ENCODE results near the gene NFE2. TPM values are rescaled to one million over a fixed set of nuclear protein-coding genes. Genes with fewer than 3 reads are reported as not detected.
"Not testable (repeated sequence)": the region's sequence is repeated elsewhere in the genome, so short reads cannot be mapped to it uniquely, and the experiment has no call there.

The NFE2 gene
- total RNA-seq, 2 donors from 2014 or later = 0.19 TPM; not detected in 1

GRCh38 chr12:54328595-54329337 lies 28.0 kb upstream of the NFE2 start:
- ATAC-seq (replicated peaks in 1 of 2) = no peak
- Mint-ChIP-seq H3K36me3 (ENCODE audit: insufficient read depth in 2 of 2) (peaks cover 0 to 4% of the 10 kb centered on the region in 2 donors), H3K4me3 (peak overlapping the region in 1 of 2 donors; percentile 58), H3K4me1 (ENCODE audit: low read depth) (peaks cover 66% of the 10 kb centered on the region), H3K27me3 (ENCODE audit: low read depth) (no peaks in the 10 kb centered on the region), H3K9me3 (no peaks in the 10 kb centered on the region), H3K27ac (peak overlapping the region; percentile 93)
- no peak for DNase-seq

DNA sequence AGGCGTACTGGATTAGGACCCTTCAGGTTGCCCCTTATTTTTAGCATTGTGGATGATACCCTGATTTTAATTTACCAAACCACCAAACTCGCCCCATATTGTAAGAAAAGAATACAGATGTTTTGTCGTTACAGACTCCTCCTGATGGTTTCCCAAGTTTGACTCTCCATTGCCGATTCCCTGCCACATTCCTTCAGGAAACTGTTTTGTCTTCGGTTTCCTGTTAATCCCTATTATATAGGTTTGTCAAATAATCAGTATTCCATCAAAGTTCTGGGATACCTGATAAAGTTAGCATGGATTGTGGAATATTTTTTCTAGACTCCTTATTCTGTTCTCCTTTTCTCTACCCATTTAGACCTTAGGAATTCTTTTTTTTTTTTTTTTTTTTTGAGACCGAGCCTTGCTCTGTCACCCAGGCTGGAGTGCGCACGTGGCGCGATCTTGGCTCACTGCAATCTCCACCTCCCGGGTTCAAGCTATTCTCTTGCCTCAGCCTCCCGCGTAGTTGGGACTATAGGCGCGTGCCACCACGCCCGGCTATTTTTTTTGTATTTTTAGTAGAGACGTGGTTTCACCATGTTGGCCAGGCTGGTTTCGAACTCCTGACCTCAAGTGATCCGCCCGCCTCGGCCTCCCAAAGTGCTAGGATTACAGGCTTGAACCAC lies 24.8 kb upstream of the NFE2 start:
- not testable (repeated sequence) for H3K9me3 Mint-ChIP-seq
- Mint-ChIP-seq H3K4me1 (ENCODE audit: low read depth) (peaks cover 54% of the 10 kb centered on the region), H3K4me3 (peak overlapping the region; percentile 91 to 94)

GRCh38 chr12:54324617-54325441 lies 24.0 kb upstream of the NFE2 start, which contains the start of gene COPZ1:
TSS of gene COPZ1 (plus strand) at chr12:54325131. CDS start at chr12:54325164, 33 bp downstream.
- peak; percentile 98 to 99 for ATAC-seq (replicated peaks in 1 of 2)
- Mint-ChIP-seq H3K27me3 (ENCODE audit: low read depth) (no peaks in the 10 kb centered on the region), H3K36me3 (ENCODE audit: insufficient read depth in 2 of 2) (peaks cover 0 to 3% of the 10 kb centered on the region in 2 donors), H3K4me1 (ENCODE audit: low read depth) (peaks cover 47% of the 10 kb centered on the region), H3K9me3 (no peaks in the 10 kb centered on the region), H3K4me3 (peak within 1 kb of the TSS; percentile 91 to 94), H3K27ac (peak within 1 kb of the TSS; percentile 95)
- DNase-seq = peak; percentile 89 to 93

More for the DNA sequence above, 24.8 kb upstream of the NFE2 start:
- not testable (repeated sequence) for H3K27me3 Mint-ChIP-seq (ENCODE audit: low read depth); H3K36me3 Mint-ChIP-seq (ENCODE audit: insufficient read depth in 2 of 2); ATAC-seq (replicated peaks in 1 of 2); DNase-seq
- peak overlapping the region; percentile 95 for H3K27ac Mint-ChIP-seq

- H3K4me3 Mint-ChIP-seq = no peak overlapping the region
- no peak for ATAC-seq (replicated peaks in 1 of 2)
- no peak for DNase-seq
- no peaks in the 10 kb centered on the region for H3K27me3 Mint-ChIP-seq (ENCODE audit: low read depth)
- H3K36me3 Mint-ChIP-seq (ENCODE audit: insufficient read depth in 2 of 2) = peaks cover 0 to 3% of the 10 kb centered on the region in 2 donors
- no peaks in the 10 kb centered on the region for H3K9me3 Mint-ChIP-seq
- H3K4me1 Mint-ChIP-seq (ENCODE audit: low read depth) = peaks cover 20% of the 10 kb centered on the region
- no peak overlapping the region for H3K27ac Mint-ChIP-seq
Observed at GRCh38 chr12:54321363-54321762, 20.5 kb upstream of the NFE2 start.

- not testable (repeated sequence) for H3K4me1 Mint-ChIP-seq (ENCODE audit: low read depth); H3K27ac Mint-ChIP-seq; H3K4me3 Mint-ChIP-seq; H3K9me3 Mint-ChIP-seq; H3K36me3 Mint-ChIP-seq (ENCODE audit: insufficient read depth in 2 of 2); DNase-seq; H3K27me3 Mint-ChIP-seq (ENCODE audit: low read depth); ATAC-seq (replicated peaks in 1 of 2)
Observed at GRCh38 chr12:54312309-54312708, 11.5 kb upstream of the NFE2 start.

GRCh38 chr12:54311051-54311450 lies 10.2 kb upstream of the NFE2 start:
- H3K36me3 Mint-ChIP-seq (ENCODE audit: insufficient read depth in 2 of 2) = no peaks in the 10 kb centered on the region
- H3K4me3 Mint-ChIP-seq = no peak overlapping the region
- DNase-seq (no peak), ATAC-seq (replicated peaks in 1 of 2) (no peak)
- H3K9me3 Mint-ChIP-seq = no peaks in the 10 kb centered on the region
- peaks cover 4% of the 10 kb centered on the region for H3K27me3 Mint-ChIP-seq (ENCODE audit: low read depth)
- no peak overlapping the region for H3K27ac Mint-ChIP-seq
- H3K4me1 Mint-ChIP-seq (ENCODE audit: low read depth) = peaks cover 12% of the 10 kb centered on the region

DNA sequence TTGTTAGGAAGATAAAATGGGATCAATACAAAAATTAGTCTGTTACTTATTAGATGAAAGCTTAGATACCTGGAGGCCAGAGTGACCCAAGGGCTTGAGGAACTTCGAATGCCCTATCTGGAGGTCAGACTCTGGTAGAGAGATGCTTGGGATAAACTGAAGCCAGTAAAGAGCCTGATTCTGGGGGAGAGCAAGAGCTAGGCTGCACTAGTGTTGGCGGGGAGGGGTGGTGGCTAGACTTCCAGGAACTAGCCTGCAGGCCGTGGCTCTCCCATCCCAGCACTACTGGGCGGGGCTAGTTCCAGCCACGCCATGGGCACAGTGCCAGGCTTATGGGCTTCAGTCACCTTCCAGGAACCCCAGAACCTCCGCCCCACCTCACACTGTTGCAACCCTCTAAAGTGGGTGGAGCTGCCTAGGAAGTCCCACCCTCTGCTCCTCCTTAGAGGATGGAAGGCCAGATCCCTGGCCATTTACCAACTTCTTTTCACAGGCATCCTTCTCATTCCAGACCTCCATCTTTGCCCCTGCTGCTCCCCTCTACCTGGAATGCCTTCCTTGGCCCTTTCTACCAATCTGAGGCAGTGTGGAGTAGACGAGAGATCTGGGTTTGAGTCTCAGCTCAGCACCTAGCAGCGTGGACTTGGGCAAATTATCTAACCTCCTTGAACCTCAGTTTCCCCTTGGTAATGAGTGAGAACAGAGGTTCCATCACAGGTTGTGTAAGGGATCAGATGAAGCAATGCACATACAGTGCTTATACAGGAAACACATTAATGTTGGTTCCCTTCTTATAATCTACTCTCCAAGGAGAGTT lies 6.3 kb upstream of the NFE2 start:
- Mint-ChIP-seq H3K36me3 (ENCODE audit: insufficient read depth in 2 of 2) (no peaks in the 10 kb centered on the region), H3K4me1 (ENCODE audit: low read depth) (peaks cover 12% of the 10 kb centered on the region), H3K9me3 (no peaks in the 10 kb centered on the region), H3K27ac (no peak overlapping the region), H3K27me3 (ENCODE audit: low read depth) (peaks cover 32% of the 10 kb centered on the region), H3K4me3 (no peak overlapping the region)
- ATAC-seq (replicated peaks in 1 of 2) = peak; percentile 41 to 83
- DNase-seq = peak in 1 of 2 donors; percentile 34

DNA sequence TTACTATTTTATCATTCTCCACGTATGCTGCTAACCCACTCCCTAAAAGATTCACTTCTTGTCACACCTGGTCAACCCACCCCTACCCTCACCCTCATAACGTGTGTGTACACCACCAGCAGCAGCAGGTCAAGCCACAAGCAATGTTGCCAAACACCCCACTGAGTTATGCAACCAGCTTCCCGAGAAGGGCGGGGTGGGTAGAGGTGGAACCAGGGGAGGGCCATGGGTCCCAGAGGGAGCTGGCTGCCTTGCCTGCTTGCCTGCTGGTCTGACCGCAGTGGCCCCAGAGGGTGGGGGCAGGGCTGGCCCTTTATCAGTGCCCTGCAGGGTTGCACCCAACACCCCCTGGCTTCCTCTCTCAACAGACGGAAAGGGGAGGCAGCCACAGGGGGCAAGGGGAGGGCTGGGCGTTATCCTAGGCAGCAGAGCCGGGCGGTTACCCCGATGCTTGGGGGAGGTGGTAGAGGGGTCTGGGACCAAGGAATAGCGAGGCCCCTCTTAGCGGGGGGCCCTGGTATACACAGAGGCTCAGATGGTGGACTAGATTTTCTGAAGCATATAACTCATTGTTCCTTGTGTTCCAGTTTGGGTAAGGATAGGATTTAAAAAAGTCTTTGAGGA lies 3.5 kb upstream of the NFE2 start:
- ATAC-seq (replicated peaks in 1 of 2) = peak in 1 of 2 donors; percentile 26
- no peak overlapping the region for H3K27ac Mint-ChIP-seq
- H3K9me3 Mint-ChIP-seq = no peaks in the 10 kb centered on the region
- no peaks in the 10 kb centered on the region for H3K36me3 Mint-ChIP-seq (ENCODE audit: insufficient read depth in 2 of 2)
- DNase-seq = no peak
- no peak overlapping the region for H3K4me3 Mint-ChIP-seq
- H3K4me1 Mint-ChIP-seq (ENCODE audit: low read depth) = peaks cover 26% of the 10 kb centered on the region
- peaks cover 53% of the 10 kb centered on the region for H3K27me3 Mint-ChIP-seq (ENCODE audit: low read depth)

DNA sequence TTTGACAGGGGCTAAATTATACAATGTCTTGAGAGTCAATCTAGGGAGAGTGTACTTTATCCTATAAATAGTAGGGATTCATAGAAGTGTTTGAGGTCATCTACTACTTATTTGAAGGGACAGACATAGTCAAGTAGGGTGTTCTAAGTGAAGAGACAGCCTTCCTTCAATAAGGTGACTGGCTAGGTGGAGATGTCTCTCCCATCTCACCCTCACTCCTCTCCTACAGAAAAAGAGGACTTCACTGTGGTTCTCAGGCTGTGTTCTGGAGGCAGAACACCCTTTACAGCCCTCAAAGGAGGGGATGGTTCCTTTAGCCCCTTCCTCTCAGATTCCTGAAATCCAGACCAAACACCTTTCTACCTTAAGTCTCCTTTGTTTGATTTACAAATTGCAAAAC lies 2.8 kb upstream of the NFE2 start:
- H3K27ac Mint-ChIP-seq = no peak overlapping the region
- H3K4me1 Mint-ChIP-seq (ENCODE audit: low read depth) = peaks cover 26% of the 10 kb centered on the region
- H3K27me3 Mint-ChIP-seq (ENCODE audit: low read depth) = peaks cover 60% of the 10 kb centered on the region
- H3K4me3 Mint-ChIP-seq = no peak overlapping the region
- DNase-seq (no peak), ATAC-seq (replicated peaks in 1 of 2) (no peak)
- no peaks in the 10 kb centered on the region for H3K36me3 Mint-ChIP-seq (ENCODE audit: insufficient read depth in 2 of 2)
- H3K9me3 Mint-ChIP-seq = no peaks in the 10 kb centered on the region

- Mint-ChIP-seq H3K4me3 (no peak overlapping the region), H3K9me3 (no peaks in the 10 kb centered on the region), H3K27me3 (ENCODE audit: low read depth) (peaks cover 68% of the 10 kb centered on the region), H3K36me3 (ENCODE audit: insufficient read depth in 2 of 2) (no peaks in the 10 kb centered on the region), H3K4me1 (ENCODE audit: low read depth) (peaks cover 21% of the 10 kb centered on the region), H3K27ac (no peak overlapping the region)
- ATAC-seq (replicated peaks in 1 of 2) (no peak), DNase-seq (no peak)
Observed at GRCh38 chr12:54301428-54302048, 723 bp upstream of the NFE2 start.

- DNase-seq (no peak), ATAC-seq (replicated peaks in 1 of 2) (no peak)
- H3K36me3 Mint-ChIP-seq (ENCODE audit: insufficient read depth in 2 of 2) = no peaks in the 10 kb centered on the region
- H3K27ac Mint-ChIP-seq = no peak overlapping the region
- H3K27me3 Mint-ChIP-seq (ENCODE audit: low read depth) = peaks cover 68% of the 10 kb centered on the region
- H3K4me1 Mint-ChIP-seq (ENCODE audit: low read depth) = peaks cover 20% of the 10 kb centered on the region
- peak overlapping the region in 1 of 2 donors; percentile 72 for H3K4me3 Mint-ChIP-seq
- no peaks in the 10 kb centered on the region for H3K9me3 Mint-ChIP-seq
Observed at GRCh38 chr12:54300225-54300731, 537 bp downstream of the NFE2 start.

Measured in activated T-cell treated with anti-CD3 and anti-CD28 coated beads, Interleukin-2, amount 50 U/mL, for 72 hours (primary cell).